Measurements from ENCODE around the gene ANKRD55. TPM values are rescaled to one million over a fixed set of nuclear protein-coding genes. Genes with fewer than 3 reads are reported as not detected.
"Not testable (repeated sequence)": the region's sequence is repeated elsewhere in the genome, so short reads cannot be mapped to it uniquely, and the experiment has no call there.

The ANKRD55 gene
- total and polyA plus RNA-seq, 2 donors (not counting 3 experiments of a cell fraction or from before 2014, with no cell fraction given), result 1.4 to 2.1 TPM

DNA sequence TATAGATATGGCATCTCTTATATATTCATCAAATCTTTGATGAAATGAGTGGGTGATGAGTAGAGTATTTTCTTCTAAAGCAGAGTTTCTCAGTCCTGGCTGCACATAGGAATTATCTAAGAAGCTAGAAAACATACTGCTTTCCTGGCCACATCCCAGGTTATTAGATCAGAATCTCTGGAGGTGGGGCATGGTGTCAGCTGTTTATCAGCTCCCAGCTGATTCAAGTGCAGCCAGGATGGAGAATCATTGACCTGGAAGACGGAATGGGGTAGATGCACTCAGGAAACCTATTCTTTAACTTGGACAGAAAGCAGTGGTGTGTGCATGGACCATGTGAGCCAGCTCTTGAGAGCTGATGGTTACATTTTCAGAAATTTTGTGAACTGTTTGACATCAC is 130.2 kb downstream of the ANKRD55 start:
- no peaks in the 10 kb centered on the region for H3K36me3 ChIP-seq (ENCODE audit: control insufficient read depth in 2 of 2, extremely low read depth in 1 of 2, insufficient read depth in 2 of 2, low read length in 2 of 2)
- FAIRE-seq, result peak; percentile 26
- no peaks in the 10 kb centered on the region for H3K79me2 ChIP-seq (ENCODE audit: control insufficient read depth, insufficient read depth, low read length)
- H3K9me3 ChIP-seq (replicated peaks; ENCODE audit: control insufficient read depth, insufficient read depth, low read length), result no peaks in the 10 kb centered on the region
- no peaks in the 10 kb centered on the region for H3K9me1 ChIP-seq (replicated peaks; ENCODE audit: control insufficient read depth, extremely low read depth, insufficient read depth, low read length)
- POLR2A ChIA-PET, result no interaction called here
- H3K4me2 ChIP-seq (ENCODE audit: insufficient read depth, low read length), result no peak overlapping the region
- H3K9ac ChIP-seq (replicated peaks; ENCODE audit: extremely low read depth, insufficient read depth, low read length), result no peak overlapping the region
- CTCF ChIA-PET, result interaction anchor here (1.3 kb wide), 4 partner anchors 14 to 166 kb away, joined by 4 read pairs; partner anchors contain the start of gene IL6ST
- no peak overlapping the region for H2AFZ ChIP-seq (ENCODE audit: low read depth, low read length)
- dilution Hi-C loops (cut with MboI; ENCODE audit: extremely low pct_ligation_motif_present, low sequenced_read_pairs) (no loop called here), intact Hi-C loops (cut with micrococcal nuclease) (no loop called here)
- BruUV-seq (replicated peaks), result no TSS peak
- H4K20me1 ChIP-seq (replicated peaks; ENCODE audit: control insufficient read depth, extremely low read depth, insufficient read depth, low read length), result no peaks in the 10 kb centered on the region
- H3K4me3 ChIP-seq (replicated peaks in 1 of 3; ENCODE audit: insufficient read depth in 1 of 3, low read depth in 1 of 3, low read length in 3 of 3), result no peak overlapping the region
- H3K27ac ChIP-seq (ENCODE audit: insufficient read depth, low read depth, low read length), result no peak overlapping the region
- peak; percentile 82 for DNase-seq (ENCODE audit: low read depth, low spot score)
- no peaks in the 10 kb centered on the region for H3K27me3 ChIP-seq (ENCODE audit: control insufficient read depth in 2 of 2, insufficient read depth in 2 of 2, low read length in 2 of 2)
- TF ChIP-seq POLR2AphosphoS5 (IDR thresholded peaks at IDR 0.05; ENCODE audit: insufficient read depth, low read depth, low read length) (no peak), GATA2 (IDR thresholded peaks at IDR 0.05; ENCODE audit: insufficient read depth, insufficient read length, low read depth, low read length) (peak; percentile 11)
- H3K4me1 ChIP-seq (ENCODE audit: control insufficient read depth, extremely low read depth, insufficient read depth, low read length), result peaks cover 25% of the 10 kb centered on the region

DNA sequence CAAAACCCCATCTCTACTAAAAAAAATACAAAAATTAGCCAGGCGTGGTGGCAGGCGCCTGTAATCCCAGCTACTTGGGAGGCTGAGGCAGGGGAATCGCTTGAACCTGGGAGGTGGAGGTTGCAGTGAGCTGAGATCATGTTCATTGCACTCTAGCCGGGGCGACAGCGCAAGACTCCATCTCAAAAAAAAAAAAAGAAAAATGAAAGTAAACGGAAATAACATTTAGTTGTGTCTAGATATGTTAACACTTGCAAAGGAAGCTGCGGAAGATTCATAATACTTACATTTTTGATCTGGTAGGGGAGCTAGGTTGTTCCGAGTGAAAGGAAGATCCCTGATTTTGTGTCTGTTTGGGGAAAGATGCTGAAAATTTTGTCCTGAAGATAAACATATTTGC is 130.9 kb downstream of the ANKRD55 start:
- H3K36me3 ChIP-seq (ENCODE audit: control insufficient read depth in 2 of 2, extremely low read depth in 1 of 2, insufficient read depth in 2 of 2, low read length in 2 of 2); H4K20me1 ChIP-seq (replicated peaks; ENCODE audit: control insufficient read depth, extremely low read depth, insufficient read depth, low read length); H3K4me2 ChIP-seq (ENCODE audit: insufficient read depth, low read length); H3K9me1 ChIP-seq (replicated peaks; ENCODE audit: control insufficient read depth, extremely low read depth, insufficient read depth, low read length); POLR2A ChIA-PET; H3K9me3 ChIP-seq (replicated peaks; ENCODE audit: control insufficient read depth, insufficient read depth, low read length); H3K27ac ChIP-seq (ENCODE audit: insufficient read depth, low read depth, low read length); BruUV-seq (replicated peaks); DNase-seq (ENCODE audit: low read depth, low spot score); H3K79me2 ChIP-seq (ENCODE audit: control insufficient read depth, insufficient read depth, low read length); H3K9ac ChIP-seq (replicated peaks; ENCODE audit: extremely low read depth, insufficient read depth, low read length); FAIRE-seq; H2AFZ ChIP-seq (ENCODE audit: low read depth, low read length); H3K4me3 ChIP-seq (replicated peaks in 1 of 3; ENCODE audit: insufficient read depth in 1 of 3, low read depth in 1 of 3, low read length in 3 of 3); intact Hi-C loops (cut with micrococcal nuclease); H3K27me3 ChIP-seq (ENCODE audit: control insufficient read depth in 2 of 2, insufficient read depth in 2 of 2, low read length in 2 of 2); dilution Hi-C loops (cut with MboI; ENCODE audit: extremely low pct_ligation_motif_present, low sequenced_read_pairs): not testable (repeated sequence)
- CTCF ChIA-PET, result interaction anchor here (1.3 kb wide), 4 partner anchors 14 to 166 kb away, joined by 4 read pairs; partner anchors contain the start of gene IL6ST
- peaks cover 26% of the 10 kb centered on the region for H3K4me1 ChIP-seq (ENCODE audit: control insufficient read depth, extremely low read depth, insufficient read depth, low read length)

All from endothelial cell of umbilical vein (primary cell).